ENCODE results near the gene WDR17. TPM values are rescaled to one million over a fixed set of nuclear protein-coding genes. Genes with fewer than 3 reads are reported as not detected.

Gene WDR17
- total RNA-seq, 4 donors from 2014 or later, result 4.0 to 14.6 (median 4.7) TPM

DNA sequence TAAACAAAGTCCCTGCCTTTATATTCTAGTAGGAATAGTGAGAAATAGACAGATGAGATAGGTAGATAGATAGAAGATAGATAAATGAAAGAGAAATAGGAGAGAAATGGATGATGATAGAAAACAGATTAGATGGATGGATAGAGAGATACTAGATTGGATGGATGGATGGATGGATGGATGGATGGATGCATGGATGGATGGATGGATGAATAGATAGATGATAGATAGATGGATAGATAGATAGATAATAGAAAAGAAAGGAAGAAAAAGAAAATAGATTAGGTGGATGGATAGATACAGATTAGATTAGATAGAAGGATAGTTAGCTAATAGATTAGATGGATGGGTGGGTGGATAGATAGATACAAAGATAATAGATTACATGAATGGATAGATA is 33.2 kb upstream of the WDR17 start:
- Histone ChIP-seq H3K4me1 (peaks cover 0 to 7% (median 0%) of the 10 kb centered on the region in 3 donors), H3K27ac (no peak overlapping the region), H3K27me3 (no peaks in the 10 kb centered on the region), H3K9me3 (no peaks in the 10 kb centered on the region), H3K4me3 (no peak overlapping the region), H3K36me3 (no peaks in the 10 kb centered on the region)
- TF ChIP-seq POLR2AphosphoS5 (IDR thresholded peaks at IDR 0.05) (no peak), EP300 (IDR thresholded peaks at IDR 0.05) (no peak), POLR2A (IDR thresholded peaks at IDR 0.05) (no peak)
- TF ChIP-seq, protein P1, sequence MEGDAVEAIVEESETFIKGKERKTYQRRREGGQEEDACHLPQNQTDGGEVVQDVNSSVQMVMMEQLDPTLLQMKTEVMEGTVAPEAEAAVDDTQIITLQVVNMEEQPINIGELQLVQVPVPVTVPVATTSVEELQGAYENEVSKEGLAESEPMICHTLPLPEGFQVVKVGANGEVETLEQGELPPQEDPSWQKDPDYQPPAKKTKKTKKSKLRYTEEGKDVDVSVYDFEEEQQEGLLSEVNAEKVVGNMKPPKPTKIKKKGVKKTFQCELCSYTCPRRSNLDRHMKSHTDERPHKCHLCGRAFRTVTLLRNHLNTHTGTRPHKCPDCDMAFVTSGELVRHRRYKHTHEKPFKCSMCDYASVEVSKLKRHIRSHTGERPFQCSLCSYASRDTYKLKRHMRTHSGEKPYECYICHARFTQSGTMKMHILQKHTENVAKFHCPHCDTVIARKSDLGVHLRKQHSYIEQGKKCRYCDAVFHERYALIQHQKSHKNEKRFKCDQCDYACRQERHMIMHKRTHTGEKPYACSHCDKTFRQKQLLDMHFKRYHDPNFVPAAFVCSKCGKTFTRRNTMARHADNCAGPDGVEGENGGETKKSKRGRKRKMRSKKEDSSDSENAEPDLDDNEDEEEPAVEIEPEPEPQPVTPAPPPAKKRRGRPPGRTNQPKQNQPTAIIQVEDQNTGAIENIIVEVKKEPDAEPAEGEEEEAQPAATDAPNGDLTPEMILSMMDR (IDR thresholded peaks at IDR 0.05), result no peak
- ATAC-seq, result no peak

DNA sequence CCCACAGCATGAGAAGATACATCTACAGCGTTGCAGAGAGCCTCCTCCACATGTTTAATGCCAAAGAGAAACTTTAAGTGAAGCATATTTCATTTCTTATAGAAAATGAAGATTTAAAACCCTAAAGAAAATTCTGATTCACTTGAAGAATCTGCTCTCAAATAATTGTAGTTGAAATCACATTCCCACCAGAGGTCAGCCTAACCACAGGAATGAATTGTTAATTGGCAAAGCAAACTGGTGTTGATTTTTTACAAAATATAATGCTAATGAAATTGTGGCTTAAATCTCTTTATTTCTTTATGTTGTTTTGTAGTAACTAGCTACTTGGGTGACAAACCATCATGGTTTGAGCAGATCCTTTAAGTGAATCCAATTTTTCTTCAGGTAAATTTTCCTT is 31.1 kb upstream of the WDR17 start:
- WGBS, 2 donors (ENCODE audit: low coverage in 1 of 2), result 20 to 25% methylated on average over 1 of the region's 1 CpG
- Histone ChIP-seq H3K9me3 (no peaks in the 10 kb centered on the region), H3K4me3 (no peak overlapping the region), H3K36me3 (no peaks in the 10 kb centered on the region), H3K4me1 (peaks cover 0 to 7% (median 0%) of the 10 kb centered on the region in 3 donors), H3K27ac (no peak overlapping the region), H3K27me3 (no peaks in the 10 kb centered on the region)
- TF ChIP-seq, protein P1 (IDR thresholded peaks at IDR 0.05), result peak in 3 of 4 experiments; percentile 40 to 56 (median 50)
- no peak for TF ChIP-seq POLR2AphosphoS5 (IDR thresholded peaks at IDR 0.05)
- ATAC-seq, result no peak

DNA sequence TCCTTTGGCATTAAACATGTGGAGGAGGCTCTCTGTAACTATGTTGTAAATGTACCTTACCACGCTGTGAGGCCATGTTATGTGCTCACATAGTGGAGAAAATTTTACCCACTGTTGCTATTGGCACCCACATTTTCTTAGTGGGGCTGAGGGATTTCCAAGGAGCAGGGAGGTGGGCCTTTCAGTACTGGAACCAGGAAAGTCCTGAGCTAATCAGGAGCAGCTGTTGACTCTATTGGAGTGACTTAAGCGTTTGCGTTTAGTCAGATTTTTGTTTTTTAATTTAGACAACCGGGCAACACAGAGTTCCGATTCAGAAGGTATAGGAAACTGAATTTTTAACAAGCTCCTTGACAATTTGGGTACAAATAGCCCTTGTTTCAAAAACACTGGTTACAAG is 30.7 kb upstream of the WDR17 start:
- ATAC-seq, result no peak
- no peak overlapping the region for H3K4me3 ChIP-seq
- H3K27ac ChIP-seq, result no peak overlapping the region
- no peaks in the 10 kb centered on the region for H3K36me3 ChIP-seq
- H3K9me3 ChIP-seq, result no peaks in the 10 kb centered on the region
- H3K4me1 ChIP-seq, result peaks cover 0 to 7% (median 0%) of the 10 kb centered on the region in 3 donors
- TF ChIP-seq POLR2A (IDR thresholded peaks at IDR 0.05), result no peak
- no peak for TF ChIP-seq EP300 (IDR thresholded peaks at IDR 0.05)
- TF ChIP-seq, protein P1 (IDR thresholded peaks at IDR 0.05), result no peak
- no peak for TF ChIP-seq POLR2AphosphoS5 (IDR thresholded peaks at IDR 0.05)
- H3K27me3 ChIP-seq, result no peaks in the 10 kb centered on the region
- 59 to 74% methylated on average over 5 of the region's 5 CpGs for WGBS, 2 donors (ENCODE audit: low coverage in 1 of 2)

DNA sequence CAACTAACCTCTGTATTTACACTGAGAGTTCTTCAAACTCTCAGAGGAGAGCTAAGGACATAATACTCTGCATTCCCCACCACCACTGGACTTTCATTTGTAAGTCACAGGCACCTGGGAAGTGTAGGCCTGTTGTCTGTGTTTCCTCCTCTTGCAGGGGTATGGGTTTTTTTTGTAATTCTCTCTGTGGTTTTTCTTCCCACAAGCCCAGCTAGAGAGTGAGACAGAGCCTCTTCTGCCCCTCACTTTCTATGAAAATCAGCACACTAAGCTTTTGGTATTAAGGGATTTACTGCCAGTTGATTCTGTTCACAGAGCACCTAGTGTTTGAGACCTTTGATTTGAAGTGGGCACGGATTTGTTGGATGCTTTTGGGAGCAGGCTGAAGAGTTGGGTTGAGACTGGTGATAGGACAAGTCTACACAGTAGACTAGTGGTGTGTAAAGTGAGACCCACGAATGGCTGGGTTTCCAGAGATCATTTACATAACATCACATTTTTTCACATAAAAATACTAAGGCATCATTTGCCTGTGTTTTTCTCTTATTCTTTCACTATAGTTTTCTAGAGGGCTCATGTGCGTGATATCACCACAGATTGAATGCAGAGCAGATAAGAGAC is 28.9 kb upstream of the WDR17 start:
- no peaks in the 10 kb centered on the region for H3K27me3 ChIP-seq
- H3K9me3 ChIP-seq, result no peaks in the 10 kb centered on the region
- H3K27ac ChIP-seq, result no peak overlapping the region
- H3K4me3 ChIP-seq, result no peak overlapping the region
- no peak for TF ChIP-seq POLR2A (IDR thresholded peaks at IDR 0.05)
- no peak for TF ChIP-seq POLR2AphosphoS5 (IDR thresholded peaks at IDR 0.05)
- TF ChIP-seq EP300 (IDR thresholded peaks at IDR 0.05), result no peak
- TF ChIP-seq, protein P1 (IDR thresholded peaks at IDR 0.05), result no peak
- H3K36me3 ChIP-seq, result no peaks in the 10 kb centered on the region
- H3K4me1 ChIP-seq, result peaks cover 0 to 5% (median 0%) of the 10 kb centered on the region in 3 donors
- ATAC-seq, result no peak
- 78 to 88% methylated on average over 2 to 3 of the region's 3 CpGs for WGBS, 2 donors (ENCODE audit: low coverage in 1 of 2)

DNA sequence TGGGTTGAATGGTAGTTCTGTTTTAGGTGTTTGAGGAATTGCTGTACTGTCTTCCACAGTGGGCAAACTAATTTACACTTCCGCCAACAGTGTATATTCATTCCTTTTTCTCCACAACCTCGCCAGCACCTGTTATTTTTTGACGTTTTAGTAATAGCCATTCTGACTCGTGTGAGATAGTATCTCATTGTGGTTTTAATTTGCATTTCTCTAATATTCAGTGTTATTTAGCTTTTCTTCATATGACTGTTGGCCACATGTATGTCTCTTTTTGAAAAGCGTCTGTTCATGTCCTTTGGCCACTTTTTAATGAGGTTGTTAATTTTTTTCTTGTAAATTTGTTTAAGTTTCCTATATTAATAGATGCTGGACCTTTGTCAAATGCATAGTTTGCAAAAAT is 26.9 kb upstream of the WDR17 start:
- H3K9me3 ChIP-seq, result no peaks in the 10 kb centered on the region
- H3K27me3 ChIP-seq, result no peaks in the 10 kb centered on the region
- H3K27ac ChIP-seq, result no peak overlapping the region
- no peak overlapping the region for H3K4me3 ChIP-seq
- ATAC-seq, result no peak
- WGBS, 2 donors (ENCODE audit: low coverage in 1 of 2), result 92 to 100% methylated on average over 2 to 5 of the region's 5 CpGs
- no peaks in the 10 kb centered on the region for H3K4me1 ChIP-seq
- no peaks in the 10 kb centered on the region for H3K36me3 ChIP-seq
- TF ChIP-seq POLR2A (IDR thresholded peaks at IDR 0.05), result no peak
- TF ChIP-seq EP300 (IDR thresholded peaks at IDR 0.05), result no peak
- no peak for TF ChIP-seq POLR2AphosphoS5 (IDR thresholded peaks at IDR 0.05)
- TF ChIP-seq, protein P1 (IDR thresholded peaks at IDR 0.05), result no peak

Data from gastroesophageal sphincter (tissue), 4 donors.